Measurements from ENCODE around the gene LRRIQ1.
A peak's percentile ranks its signal among the peaks of the same experiment; 100 is the strongest.

The LRRIQ1 gene

DNA sequence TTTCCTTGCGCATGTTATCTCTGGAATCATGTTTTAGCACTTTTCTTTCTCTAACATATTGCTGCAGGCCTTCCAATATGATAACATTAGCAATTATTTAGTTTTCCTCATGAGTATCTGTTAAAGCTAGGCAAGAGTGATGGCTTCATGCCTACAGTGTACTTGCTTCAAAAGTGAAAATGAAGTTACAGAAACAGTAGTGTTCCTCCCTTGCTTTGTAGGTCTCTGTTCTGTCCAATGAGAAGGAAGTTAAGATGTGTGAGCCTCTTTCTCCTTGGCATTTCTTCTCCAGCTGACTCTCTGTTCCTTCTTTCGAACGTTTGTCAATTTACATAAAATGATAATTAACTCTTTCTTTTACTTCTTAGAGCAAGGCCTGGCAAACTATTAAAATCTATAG is 22.2 kb downstream of the LRRIQ1 start:
- no peak for DNase-seq

- DNase-seq = no peak
Measured at GRCh38 chr12:85059594-85059993, 23.4 kb downstream of the LRRIQ1 start.

DNA sequence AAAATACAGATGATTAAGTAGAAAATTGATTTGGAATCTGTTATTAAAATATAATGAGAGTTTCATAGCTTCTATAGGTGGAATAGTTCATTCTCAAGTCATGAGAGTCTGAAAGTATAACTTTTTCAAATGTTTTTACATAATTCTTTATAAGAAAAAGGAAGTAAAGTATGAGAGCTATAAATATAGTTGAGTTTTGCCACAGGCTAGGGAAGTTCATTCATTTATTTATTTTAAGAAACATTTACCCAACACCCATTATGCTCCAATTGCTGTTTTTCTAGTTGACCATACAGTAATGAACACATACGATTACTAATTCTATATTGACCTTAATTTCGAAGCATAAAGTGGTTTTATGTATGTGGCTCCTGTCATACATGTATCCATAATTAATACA is 24.8 kb downstream of the LRRIQ1 start:
- DNase-seq = no peak

DNA sequence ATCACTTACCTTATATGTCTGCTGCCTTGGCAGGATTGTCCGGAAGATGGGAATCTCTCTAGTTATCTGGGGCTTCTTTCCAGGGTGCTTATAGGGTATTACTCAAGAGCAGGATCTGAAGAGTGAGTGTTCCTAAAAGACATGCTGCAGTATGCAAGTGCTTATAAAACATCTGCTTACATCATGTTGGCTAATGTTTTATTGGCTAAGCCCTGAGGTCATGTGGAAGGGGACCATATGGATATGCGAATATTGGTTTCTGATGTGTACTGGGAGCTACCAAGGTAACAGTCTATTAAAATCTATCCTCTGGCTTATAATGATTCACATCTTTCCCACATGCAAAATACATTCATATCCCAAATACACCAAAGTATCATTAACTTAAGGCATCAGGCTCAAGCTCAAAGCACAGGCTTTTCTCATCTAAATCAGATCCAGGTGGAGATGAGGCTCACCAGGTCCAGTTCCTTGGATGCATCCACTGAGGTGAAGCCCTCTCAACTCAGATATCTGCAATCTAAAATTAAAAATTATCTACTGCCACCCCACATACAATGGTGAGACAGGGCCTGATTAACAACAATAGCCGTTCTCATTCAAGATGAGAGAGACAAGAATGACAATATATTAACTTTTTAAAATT is 29.8 kb downstream of the LRRIQ1 start:
- no peak for DNase-seq

DNA sequence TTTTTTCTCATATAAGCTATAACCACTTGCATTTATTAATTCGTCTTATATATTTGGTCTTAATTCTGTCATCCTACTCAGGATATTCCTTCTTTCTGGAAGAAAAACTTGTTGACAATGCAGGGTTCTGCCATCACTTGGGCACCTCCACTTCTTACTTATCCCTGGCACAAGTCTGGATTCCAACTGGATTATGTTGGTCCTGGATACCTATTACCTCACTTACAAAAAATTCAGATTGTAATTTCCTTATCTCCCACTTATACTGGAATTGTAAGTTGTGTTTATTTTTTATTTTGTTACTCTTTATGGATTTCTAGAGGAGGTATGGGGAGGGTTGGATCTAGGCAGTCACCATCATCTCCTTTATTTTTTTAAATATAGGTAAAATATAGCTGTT is 36.7 kb downstream of the LRRIQ1 start:
- DNase-seq = no peak

- DNase-seq = peak; percentile 33 to 35
Measured at GRCh38 chr12:85076688-85077430, 40.7 kb downstream of the LRRIQ1 start.

DNA sequence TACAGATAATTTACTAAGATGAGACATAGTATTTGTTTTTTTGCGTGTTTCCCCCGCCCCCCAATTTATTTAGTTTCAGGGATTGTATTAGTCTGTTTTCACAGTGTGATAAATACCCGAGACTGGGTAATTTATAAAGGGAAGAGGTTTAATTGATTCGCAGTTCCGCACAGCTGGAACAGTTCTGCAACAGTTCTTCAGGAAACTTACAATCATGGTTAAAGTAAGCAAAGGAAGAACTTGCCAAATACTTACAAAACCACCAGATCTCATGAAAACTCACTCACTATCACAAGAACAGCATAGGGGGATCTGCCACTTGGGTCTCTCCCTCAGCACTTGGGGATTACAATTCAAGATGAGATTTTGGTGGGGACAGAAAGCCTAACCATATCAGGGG is 48.9 kb downstream of the LRRIQ1 start:
- no peak for DNase-seq

DNA sequence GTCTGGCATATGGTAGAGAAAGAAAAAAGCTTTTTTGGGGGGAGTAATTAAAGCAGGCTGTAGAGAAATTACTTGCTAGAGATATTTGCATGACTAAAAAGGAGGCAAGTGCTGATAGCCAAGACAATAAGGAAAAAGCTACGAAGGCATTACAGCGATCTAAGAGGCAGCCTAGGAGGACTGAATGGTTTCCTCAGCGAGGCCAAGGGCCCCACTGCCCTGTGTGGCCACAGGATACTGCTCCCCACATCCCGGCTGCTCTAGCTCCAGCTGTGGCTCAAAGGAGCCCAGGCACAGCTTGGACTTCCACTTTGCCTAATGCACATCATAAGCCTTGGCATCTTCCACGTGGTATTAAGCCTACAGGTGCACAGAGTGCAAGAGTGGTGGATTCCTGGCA is 53.6 kb downstream of the LRRIQ1 start:
- DNase-seq = no peak

GRCh38 chr12:85092814-85093370 is 56.7 kb downstream of the LRRIQ1 start:
- DNase-seq = no peak

DNA sequence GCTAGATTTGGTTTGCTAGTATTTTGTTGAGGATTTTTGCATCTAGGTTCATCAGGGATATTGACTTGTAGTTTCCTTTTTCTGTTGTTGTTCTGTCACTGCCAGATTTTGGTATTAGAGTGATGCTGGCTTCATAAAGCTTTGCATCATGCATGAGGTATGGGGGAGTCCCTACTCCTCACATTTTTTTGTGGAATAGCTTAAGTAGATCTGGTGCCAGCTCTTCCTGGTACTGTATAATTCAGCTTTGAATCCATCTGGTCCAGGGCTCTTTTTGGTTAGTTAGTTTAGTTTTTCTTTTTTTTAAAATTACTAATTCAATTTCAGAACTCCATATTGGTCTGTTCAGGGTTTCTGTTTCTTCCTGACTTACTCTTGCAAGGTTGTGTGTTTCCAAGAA is 59.4 kb downstream of the LRRIQ1 start:
- no peak for DNase-seq

GRCh38 chr12:85130646-85131045 is 94.5 kb downstream of the LRRIQ1 start:
- no peak for DNase-seq

GRCh38 chr12:85138833-85139232 is 102.7 kb downstream of the LRRIQ1 start:
- no peak for DNase-seq

- DNase-seq = no peak
Measured at GRCh38 chr12:85147331-85147730, 111.2 kb downstream of the LRRIQ1 start.

DNA sequence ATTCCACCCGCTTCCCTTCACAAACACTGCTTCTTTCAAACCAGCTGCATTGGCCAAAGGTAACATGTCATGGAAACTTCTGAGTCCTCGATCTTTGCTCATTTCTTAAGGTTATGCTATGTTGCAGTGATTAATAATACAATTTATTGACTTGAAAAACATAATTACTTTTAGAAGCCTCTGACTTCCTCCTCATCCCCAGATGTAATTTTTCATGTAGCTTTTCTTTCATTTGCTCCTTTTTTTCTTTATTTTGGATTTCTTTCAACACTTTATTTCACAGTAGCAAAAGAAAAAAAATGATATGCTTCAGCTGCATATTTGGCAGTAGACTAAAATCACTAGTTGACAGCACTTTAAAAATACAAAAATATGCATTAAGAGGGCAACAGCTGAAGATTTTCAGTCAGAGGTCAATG is 116.2 kb downstream of the LRRIQ1 start:
- no peak for DNase-seq

GRCh38 chr12:85155791-85156190 is 119.6 kb downstream of the LRRIQ1 start:
- DNase-seq = no peak

DNA sequence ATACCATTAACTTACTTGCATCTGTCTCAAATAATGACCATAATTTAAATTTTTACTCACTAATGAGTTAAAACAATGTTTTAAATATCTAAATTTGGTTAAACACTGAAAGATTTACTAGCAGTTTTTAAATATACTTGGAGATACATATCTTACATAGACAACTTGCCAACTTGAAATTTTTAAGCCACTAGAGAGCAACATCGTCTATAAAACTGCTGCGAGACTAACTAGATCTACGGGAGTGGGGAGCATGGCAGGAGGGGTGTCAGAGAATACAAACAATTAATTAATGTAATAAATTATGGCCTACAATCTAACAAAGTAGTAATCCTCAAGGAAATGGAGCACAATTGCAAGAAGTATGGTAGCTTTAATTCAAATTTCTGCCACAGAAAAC is 120.4 kb downstream of the LRRIQ1 start:
- no peak for DNase-seq

DNA sequence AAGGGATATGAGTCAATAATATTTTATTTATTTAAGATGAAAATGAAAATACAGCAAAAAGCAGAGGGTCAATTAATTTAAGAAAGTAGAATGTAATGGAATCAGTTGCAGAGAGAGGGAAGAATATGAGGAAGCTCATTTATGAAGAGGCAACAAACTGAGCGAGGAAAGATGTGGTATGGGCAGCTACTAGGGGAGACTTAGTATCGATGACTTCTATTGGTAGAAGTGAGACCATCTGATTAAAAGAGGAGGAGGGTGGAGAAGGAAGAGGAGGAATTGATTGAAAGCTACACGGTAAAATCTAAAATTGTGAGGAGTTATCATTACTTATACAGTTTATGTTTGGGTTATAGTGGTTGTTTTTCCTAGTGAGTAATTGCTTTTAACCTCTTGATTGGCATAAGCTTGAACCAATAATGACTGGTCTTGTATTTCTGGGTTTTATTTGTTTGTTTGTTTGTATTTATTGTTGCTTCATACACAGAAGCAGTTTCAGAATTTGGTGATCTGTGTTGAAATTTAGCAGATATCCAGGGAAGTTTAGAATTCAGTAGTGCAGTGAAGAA is 121.0 kb downstream of the LRRIQ1 start:
- no peak for DNase-seq

- no peak for DNase-seq
Measured at GRCh38 chr12:85163752-85164321, 127.7 kb downstream of the LRRIQ1 start.

DNA sequence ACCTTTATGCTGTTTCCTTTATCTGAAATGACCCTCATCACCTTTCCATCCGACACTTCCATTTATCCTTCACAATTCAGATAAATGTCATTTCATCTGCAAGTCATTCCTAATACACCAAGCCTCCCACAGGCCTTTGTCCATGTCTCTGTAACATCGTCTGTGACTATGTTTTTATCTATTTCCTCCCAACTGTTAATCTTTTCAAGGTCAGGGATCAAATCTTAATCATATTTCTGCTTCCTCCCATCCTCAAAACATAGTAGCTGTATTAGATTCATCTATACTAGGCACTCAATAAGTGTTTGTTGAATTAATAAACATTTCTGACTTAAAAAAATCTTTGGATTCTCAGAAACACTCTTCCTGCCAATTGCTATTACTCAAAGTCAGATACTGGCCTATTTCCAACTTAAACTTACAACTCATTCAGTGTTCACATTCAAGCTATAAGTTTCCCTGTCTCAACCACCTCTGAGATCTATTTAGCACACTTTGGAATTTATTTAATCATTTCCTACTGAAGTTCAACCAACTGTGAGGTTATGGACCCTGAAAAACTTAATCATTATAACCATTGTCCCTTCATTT is 143.6 kb downstream of the LRRIQ1 start:
- no peak for DNase-seq

- no peak for DNase-seq
Measured at GRCh38 chr12:85182699-85183098, 146.5 kb downstream of the LRRIQ1 start.

- no peak for DNase-seq
Measured at GRCh38 chr12:85183855-85184254, 147.7 kb downstream of the LRRIQ1 start.

DNA sequence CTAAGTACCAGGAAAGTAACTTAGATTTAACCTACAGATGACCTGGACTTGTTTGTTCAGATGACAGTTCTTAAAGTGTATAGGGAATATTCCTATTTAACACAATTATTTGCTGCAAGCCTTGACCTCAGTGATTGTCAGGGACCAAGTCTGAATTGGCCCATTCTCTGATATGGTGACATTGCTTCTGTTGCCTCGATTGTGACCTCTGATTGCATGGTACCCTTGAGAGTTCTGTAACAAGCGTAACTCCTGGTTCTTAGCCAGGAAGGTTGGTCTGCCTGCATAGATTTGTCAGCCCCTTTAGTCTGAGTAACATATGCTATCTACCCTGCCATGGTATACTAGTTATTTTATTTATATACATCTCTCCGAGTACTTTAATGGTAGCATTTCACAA is 150.1 kb downstream of the LRRIQ1 start:
- no peak for DNase-seq

GRCh38 chr12:85188619-85189018 is 152.5 kb downstream of the LRRIQ1 start:
- no peak for DNase-seq
